ENCODE measurements around the gene MARK2.

The MARK2 gene

DNA sequence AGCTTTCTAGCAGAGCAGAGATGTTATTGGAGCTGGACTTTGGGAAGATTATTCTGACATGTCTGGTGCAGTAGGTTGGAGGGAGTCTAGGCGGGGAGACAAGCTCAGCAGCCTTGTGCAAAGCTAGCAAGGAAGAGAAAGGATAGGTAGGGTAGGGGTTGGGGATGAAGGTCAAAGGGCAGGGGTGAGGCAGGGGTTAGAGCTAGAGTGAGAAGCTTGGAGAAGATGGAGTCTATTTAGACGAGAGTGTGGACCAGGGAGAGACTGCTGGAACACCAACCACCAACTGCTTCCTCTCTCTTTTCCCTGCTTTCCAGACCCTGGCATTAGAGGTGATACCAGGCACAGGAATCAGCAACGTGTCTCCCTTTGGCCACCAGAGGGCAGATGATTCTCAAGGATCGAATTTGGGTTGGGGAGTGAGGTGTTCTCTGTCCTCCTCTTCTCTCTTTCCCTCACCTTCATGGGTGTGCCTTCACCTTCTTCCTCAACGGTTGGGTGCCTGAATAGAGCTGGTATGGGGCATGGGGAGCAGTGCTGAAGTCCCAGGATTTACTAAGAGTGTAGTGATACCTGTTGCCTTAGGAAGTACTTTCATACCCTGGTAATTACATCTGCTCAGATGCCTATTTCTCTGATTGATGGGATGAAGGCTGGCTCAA is 1.8 kb upstream of the MARK2 start:
- H3K4me2 ChIP-seq (ENCODE audit: low read depth, low read length): peak overlapping the region; percentile 93; the same call in 1 of the 2 replicates
- H3K27ac ChIP-seq (ENCODE audit: low read length): peak overlapping the region; percentile 43; the same call in 1 of the 2 replicates

GRCh38 chr11:63837739-63838138 is 1.2 kb upstream of the MARK2 start:
- H3F3A ChIP-seq (ENCODE audit: insufficient read depth, low read length): peaks cover 9% of the 10 kb centered on the region
- 0 out of 2 replicates have a peak, but pooled peaks cover 2% of the 10 kb centered on the region for H3K36me3 ChIP-seq (replicated peaks; ENCODE audit: insufficient read depth, low read length)
- 0 out of 2 replicates have a peak, but pooled peaks cover 5% of the 10 kb centered on the region for H4K20me1 ChIP-seq (ENCODE audit: insufficient read depth, low read length)
- no peak for DNase-seq
- peak overlapping the region; percentile 83 for H2AFZ ChIP-seq (ENCODE audit: low read length)
- H3K9me3 ChIP-seq (replicated peaks; ENCODE audit: insufficient read depth, low read length): no peaks in the 10 kb centered on the region
- H3K79me2 ChIP-seq (ENCODE audit: low read length): peaks cover 35% of the 10 kb centered on the region
- H3K27ac ChIP-seq (ENCODE audit: low read length): peak overlapping the region; percentile 43; the same call in 1 of the 2 replicates
- H3K9ac ChIP-seq (ENCODE audit: low read length): peak overlapping the region; percentile 49; the same call in 1 of the 2 replicates
- peak overlapping the region; percentile 93 for H3K4me2 ChIP-seq (ENCODE audit: low read depth, low read length)
- TF ChIP-seq, protein P1, sequence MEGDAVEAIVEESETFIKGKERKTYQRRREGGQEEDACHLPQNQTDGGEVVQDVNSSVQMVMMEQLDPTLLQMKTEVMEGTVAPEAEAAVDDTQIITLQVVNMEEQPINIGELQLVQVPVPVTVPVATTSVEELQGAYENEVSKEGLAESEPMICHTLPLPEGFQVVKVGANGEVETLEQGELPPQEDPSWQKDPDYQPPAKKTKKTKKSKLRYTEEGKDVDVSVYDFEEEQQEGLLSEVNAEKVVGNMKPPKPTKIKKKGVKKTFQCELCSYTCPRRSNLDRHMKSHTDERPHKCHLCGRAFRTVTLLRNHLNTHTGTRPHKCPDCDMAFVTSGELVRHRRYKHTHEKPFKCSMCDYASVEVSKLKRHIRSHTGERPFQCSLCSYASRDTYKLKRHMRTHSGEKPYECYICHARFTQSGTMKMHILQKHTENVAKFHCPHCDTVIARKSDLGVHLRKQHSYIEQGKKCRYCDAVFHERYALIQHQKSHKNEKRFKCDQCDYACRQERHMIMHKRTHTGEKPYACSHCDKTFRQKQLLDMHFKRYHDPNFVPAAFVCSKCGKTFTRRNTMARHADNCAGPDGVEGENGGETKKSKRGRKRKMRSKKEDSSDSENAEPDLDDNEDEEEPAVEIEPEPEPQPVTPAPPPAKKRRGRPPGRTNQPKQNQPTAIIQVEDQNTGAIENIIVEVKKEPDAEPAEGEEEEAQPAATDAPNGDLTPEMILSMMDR (IDR thresholded peaks at IDR 0.05; ENCODE audit: low read length): no peak
- TF ChIP-seq EZH2phosphoT487 (IDR thresholded peaks at IDR 0.05; ENCODE audit: low read length) (no peak), EZH2 (optimal IDR thresholded peaks at IDR 0.05; ENCODE audit: low read depth, low read length) (no peak)
- H3K9me2 ChIP-seq (replicated peaks; ENCODE audit: insufficient read depth, low read length): no peaks in the 10 kb centered on the region
- peak overlapping the region; percentile 59 for H3K4me3 ChIP-seq (ENCODE audit: low read length)
- no peaks in the 10 kb centered on the region for H3K27me3 ChIP-seq (replicated peaks; ENCODE audit: insufficient read depth, low read length)
- peaks cover 24% of the 10 kb centered on the region for H3K4me1 ChIP-seq (ENCODE audit: low read length)

More for the DNA sequence above, 1.8 kb upstream of the MARK2 start:
- H3F3A ChIP-seq (ENCODE audit: insufficient read depth, low read length): peaks cover 12% of the 10 kb centered on the region
- H3K9me2 ChIP-seq (replicated peaks; ENCODE audit: insufficient read depth, low read length): no peaks in the 10 kb centered on the region
- H3K9ac ChIP-seq (ENCODE audit: low read length): no peak overlapping the region
- H3K9me3 ChIP-seq (replicated peaks; ENCODE audit: insufficient read depth, low read length): no peaks in the 10 kb centered on the region
- peak; percentile 80 for DNase-seq
- no peaks in the 10 kb centered on the region for H3K27me3 ChIP-seq (replicated peaks; ENCODE audit: insufficient read depth, low read length)
- peak overlapping the region; percentile 83 for H2AFZ ChIP-seq (ENCODE audit: low read length)
- H3K79me2 ChIP-seq (ENCODE audit: low read length): peaks cover 30% of the 10 kb centered on the region
- no peak for TF ChIP-seq EZH2 (optimal IDR thresholded peaks at IDR 0.05; ENCODE audit: low read depth, low read length)
- TF ChIP-seq EZH2phosphoT487 (IDR thresholded peaks at IDR 0.05; ENCODE audit: low read length): no peak
- TF ChIP-seq, protein P1 (IDR thresholded peaks at IDR 0.05; ENCODE audit: low read length): peak; percentile 81
- H3K36me3 ChIP-seq (replicated peaks; ENCODE audit: insufficient read depth, low read length): 0 out of 2 replicates have a peak, but pooled peaks cover 2% of the 10 kb centered on the region
- peaks cover 24% of the 10 kb centered on the region for H3K4me1 ChIP-seq (ENCODE audit: low read length)
- 0 out of 2 replicates have a peak, but pooled peaks cover 5% of the 10 kb centered on the region for H4K20me1 ChIP-seq (ENCODE audit: insufficient read depth, low read length)
- H3K4me3 ChIP-seq (ENCODE audit: low read length): no peak overlapping the region

- Histone ChIP-seq H3K4me3 (ENCODE audit: low read length) (peak overlapping the region; percentile 59), H3K9me3 (replicated peaks; ENCODE audit: insufficient read depth, low read length) (no peaks in the 10 kb centered on the region), H3K27ac (ENCODE audit: low read length) (peak overlapping the region; percentile 43; the same call in 1 of the 2 replicates), H3K9ac (ENCODE audit: low read length) (peak overlapping the region; percentile 49; the same call in 1 of the 2 replicates), H3K4me1 (ENCODE audit: low read length) (peaks cover 24% of the 10 kb centered on the region), H3K79me2 (ENCODE audit: low read length) (peaks cover 40% of the 10 kb centered on the region), H2AFZ (ENCODE audit: low read length) (peak overlapping the region; percentile 83), H3F3A (ENCODE audit: insufficient read depth, low read length) (peaks cover 9% of the 10 kb centered on the region), H3K4me2 (ENCODE audit: low read depth, low read length) (peak overlapping the region; percentile 93), H3K36me3 (replicated peaks; ENCODE audit: insufficient read depth, low read length) (0 out of 2 replicates have a peak, but pooled peaks cover 2% of the 10 kb centered on the region), H3K9me2 (replicated peaks; ENCODE audit: insufficient read depth, low read length) (no peaks in the 10 kb centered on the region), H3K27me3 (replicated peaks; ENCODE audit: insufficient read depth, low read length) (no peaks in the 10 kb centered on the region), H4K20me1 (ENCODE audit: insufficient read depth, low read length) (peaks cover 5% of the 10 kb centered on the region; the same call in 1 of the 2 replicates)
- no peak for TF ChIP-seq EZH2 (optimal IDR thresholded peaks at IDR 0.05; ENCODE audit: low read depth, low read length)
- no peak for TF ChIP-seq EZH2phosphoT487 (IDR thresholded peaks at IDR 0.05; ENCODE audit: low read length)
- TF ChIP-seq, protein P1 (IDR thresholded peaks at IDR 0.05; ENCODE audit: low read length): no peak
- no peak for DNase-seq
Observed at GRCh38 chr11:63838150-63838677, 696 bp upstream of the MARK2 start.
